Measurements from ENCODE around the gene HIKESHI.
A peak's percentile ranks its signal among the peaks of the same experiment; 100 is the strongest.

HIKESHI gene, protein sequence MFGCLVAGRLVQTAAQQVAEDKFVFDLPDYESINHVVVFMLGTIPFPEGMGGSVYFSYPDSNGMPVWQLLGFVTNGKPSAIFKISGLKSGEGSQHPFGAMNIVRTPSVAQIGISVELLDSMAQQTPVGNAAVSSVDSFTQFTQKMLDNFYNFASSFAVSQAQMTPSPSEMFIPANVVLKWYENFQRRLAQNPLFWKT

DNA sequence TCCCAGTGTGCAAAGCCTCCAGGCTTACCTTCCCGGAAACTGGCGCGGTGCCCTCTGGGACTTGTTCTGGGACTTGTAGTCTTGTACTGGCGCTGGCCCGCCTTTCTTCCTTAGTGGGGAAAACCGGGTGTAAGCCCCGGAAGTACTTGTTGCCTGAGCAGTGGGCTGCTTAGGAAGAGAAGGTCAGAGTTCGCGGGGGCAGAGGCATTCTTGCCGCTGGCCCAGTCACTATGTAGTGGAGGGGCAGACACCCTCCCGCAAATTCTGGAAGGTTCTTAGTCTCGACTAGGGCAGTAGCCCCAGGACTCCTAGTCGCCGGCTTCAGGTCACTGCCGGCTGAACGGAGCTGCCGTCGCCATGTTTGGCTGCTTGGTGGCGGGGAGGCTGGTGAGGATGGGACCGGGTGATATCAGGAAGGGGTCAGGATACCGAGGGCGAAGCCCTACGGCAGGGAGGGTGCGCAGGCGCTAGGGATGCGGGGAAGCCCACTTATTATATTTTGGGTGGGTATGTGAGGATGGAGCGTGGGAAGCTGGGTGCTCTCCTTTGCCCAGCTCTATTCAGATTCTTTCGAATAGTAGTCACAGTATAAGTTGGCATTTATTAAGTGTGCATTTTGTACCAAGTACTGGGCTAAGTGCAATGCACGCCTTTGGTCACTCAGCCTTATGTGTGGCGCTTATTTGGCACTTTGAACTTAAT, at the start of gene HIKESHI:
Gene HIKESHI (plus strand): TSS at position 149 of the 702 bp plus-strand sequence. CDS start 209 bp downstream, at position 358.
- peak within 1 kb of the TSS; percentile 81 for H3K27ac ChIP-seq
- TF ChIP-seq, protein P1, sequence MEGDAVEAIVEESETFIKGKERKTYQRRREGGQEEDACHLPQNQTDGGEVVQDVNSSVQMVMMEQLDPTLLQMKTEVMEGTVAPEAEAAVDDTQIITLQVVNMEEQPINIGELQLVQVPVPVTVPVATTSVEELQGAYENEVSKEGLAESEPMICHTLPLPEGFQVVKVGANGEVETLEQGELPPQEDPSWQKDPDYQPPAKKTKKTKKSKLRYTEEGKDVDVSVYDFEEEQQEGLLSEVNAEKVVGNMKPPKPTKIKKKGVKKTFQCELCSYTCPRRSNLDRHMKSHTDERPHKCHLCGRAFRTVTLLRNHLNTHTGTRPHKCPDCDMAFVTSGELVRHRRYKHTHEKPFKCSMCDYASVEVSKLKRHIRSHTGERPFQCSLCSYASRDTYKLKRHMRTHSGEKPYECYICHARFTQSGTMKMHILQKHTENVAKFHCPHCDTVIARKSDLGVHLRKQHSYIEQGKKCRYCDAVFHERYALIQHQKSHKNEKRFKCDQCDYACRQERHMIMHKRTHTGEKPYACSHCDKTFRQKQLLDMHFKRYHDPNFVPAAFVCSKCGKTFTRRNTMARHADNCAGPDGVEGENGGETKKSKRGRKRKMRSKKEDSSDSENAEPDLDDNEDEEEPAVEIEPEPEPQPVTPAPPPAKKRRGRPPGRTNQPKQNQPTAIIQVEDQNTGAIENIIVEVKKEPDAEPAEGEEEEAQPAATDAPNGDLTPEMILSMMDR (conservative IDR thresholded peaks at IDR 0.05): no peak

DNA sequence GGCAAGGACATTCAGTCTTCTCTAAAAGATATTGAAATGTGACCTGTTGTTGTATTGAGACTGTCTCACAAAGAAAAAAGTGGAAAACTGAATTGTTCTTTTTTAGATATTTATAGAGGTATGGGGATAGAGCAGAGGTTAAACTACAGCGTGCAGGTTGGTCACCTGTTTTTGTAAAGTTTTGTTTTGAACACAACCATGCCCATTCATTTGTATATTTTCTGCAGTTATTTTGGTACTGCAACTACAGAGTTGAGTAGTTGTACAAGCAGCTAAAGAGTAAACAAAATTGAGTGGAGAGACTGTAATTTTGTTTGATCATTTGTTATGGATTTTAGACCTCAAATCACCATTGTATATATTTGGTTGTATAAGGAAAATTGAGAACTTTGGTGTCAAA, 46.1 kb upstream of the HIKESHI start:
- TF ChIP-seq, protein P1 (conservative IDR thresholded peaks at IDR 0.05): no peak
- no peak overlapping the region for H3K27ac ChIP-seq

DNA sequence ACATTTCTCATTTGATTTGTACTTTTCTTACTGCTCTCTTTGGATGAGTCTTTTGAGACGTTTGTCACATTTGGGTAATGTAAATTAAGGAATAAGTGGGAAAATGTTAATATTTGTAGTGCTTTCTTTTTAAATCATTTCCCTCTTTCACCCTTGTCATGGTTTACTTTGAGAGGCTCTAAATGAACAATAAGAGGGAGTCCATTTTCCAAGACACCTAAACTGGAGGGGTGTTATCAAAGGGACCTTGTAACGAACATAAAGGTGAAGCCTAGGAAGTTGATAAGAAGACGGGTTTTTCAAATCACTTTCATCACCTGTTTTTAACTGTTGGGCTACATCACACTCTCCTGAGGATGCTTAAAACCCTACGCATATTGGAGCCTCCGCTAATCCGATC, 45.4 kb upstream of the HIKESHI start:
- TF ChIP-seq, protein P1 (conservative IDR thresholded peaks at IDR 0.05): no peak
- no peak overlapping the region for H3K27ac ChIP-seq

DNA sequence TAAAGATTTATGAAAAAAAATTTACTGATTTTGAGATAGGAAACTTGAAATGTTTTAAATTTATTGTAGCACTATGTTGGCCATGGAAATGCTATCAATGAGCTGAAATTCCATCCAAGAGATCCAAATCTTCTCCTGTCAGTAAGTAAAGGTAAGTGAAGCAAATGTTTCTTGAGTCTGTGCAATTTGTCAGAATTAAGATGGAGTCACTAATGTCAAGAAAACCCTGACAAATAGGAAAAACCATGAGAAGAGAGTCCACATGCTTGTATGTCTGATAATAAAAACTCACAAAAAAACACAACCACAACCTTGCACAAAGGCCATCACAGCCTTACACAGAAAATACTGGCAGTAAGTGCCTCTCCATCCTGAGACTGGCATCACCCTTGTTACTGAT, 44.6 kb upstream of the HIKESHI start:
- H3K27ac ChIP-seq: no peak overlapping the region
- TF ChIP-seq, protein P1 (conservative IDR thresholded peaks at IDR 0.05): no peak

DNA sequence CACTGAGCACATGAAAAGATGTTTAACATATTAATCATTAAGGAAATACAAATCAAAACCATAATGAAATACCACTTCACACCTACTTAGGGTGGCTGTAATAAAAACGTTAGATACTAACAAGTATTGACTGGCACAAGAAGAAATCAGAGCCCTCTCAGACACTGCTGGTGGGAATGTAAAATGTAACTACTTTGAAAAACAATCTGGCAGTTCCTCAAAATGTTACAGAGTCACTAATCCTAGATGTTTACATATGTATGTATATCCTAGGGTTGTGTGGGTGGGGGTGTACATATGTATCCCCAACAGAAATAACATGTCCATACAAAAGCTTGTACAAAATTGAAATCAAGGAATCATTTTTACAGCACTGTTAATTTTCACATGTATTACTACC, 42.3 kb upstream of the HIKESHI start:
- TF ChIP-seq, protein P1 (conservative IDR thresholded peaks at IDR 0.05): no peak
- no peak overlapping the region for H3K27ac ChIP-seq

DNA sequence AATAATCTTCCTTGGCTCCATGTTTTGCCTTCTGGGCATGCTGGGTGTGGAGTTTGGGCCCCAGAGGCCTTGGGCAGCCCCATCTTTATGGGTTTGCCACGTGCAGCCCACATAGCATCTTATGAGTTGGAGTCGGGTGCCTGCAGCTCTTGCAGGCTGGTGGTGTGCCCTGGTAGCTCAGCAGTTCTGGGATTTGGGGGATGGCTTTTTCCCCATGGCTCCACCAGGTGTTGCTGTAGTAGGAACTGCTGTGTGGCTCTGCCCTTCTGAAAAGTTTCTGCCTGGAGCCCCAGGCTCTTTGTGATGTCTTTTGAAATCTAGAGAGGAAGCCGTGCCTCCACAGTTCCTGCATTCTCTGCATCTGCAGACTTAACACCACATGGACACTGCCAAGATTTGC, 40.7 kb upstream of the HIKESHI start:
- H3K27ac ChIP-seq: no peak overlapping the region
- TF ChIP-seq, protein P1 (conservative IDR thresholded peaks at IDR 0.05): no peak

DNA sequence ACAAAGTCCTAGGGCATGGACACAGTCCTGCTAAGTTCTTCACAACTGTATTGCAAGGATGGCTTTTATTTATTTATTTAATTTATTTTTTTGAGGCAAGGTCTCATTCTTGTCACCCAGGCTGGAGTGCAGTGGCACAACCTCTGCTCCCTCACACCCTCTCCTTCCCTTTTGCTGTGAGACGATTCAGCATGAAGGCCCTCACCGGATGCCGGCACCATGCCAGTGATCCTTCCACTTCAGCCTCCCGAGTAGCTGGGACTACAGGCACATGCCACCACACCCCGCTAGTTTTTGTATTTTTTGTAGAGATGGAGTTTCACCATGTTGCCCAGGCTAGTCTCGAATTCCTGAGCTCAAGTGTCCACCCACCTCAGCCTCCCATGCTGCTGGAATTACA, 39.7 kb upstream of the HIKESHI start:
- TF ChIP-seq, protein P1 (conservative IDR thresholded peaks at IDR 0.05): no peak
- H3K27ac ChIP-seq: no peak overlapping the region

All from VCaP (cell line).